H9 (cell line): ENCODE results near the gene FAM53B. TPM values are rescaled to one million over a fixed set of nuclear protein-coding genes. Genes with fewer than 3 reads are reported as not detected.
"Not testable (repeated sequence)": the region's sequence is repeated elsewhere in the genome, so short reads cannot be mapped to it uniquely, and the experiment has no call there.

Experiments used
- DNase-seq: peaks from one replicate; pipeline ENCODE4 v3.0.0-alpha.2; 2017
- H2AFZ ChIP-seq: one replicate; pipeline ENCODE4 v1.6.1; 2013; ENCODE audit warnings: mild to moderate bottlenecking, low read length, control low read depth, moderate library complexity
- H2AK5ac ChIP-seq: 2 replicates; pipeline ENCODE4 v1.6.1; 2013; ENCODE audit warnings: low read length, control low read depth, mixed read lengths; ENCODE audit not compliant: insufficient read length
- H2BK120ac ChIP-seq: one replicate; pipeline ENCODE4 v1.6.1; 2013; ENCODE audit warnings: low read depth, mild to moderate bottlenecking, low read length, control low read depth, inconsistent platforms; ENCODE audit not compliant: poor library complexity, severe bottlenecking
- H2BK12ac ChIP-seq: 2 replicates; pipeline ENCODE4 v1.6.1; 2013; ENCODE audit warnings: low read length, control low read depth, mixed read lengths, low read depth; ENCODE audit not compliant: insufficient read length
- H2BK15ac ChIP-seq: 2 replicates; pipeline ENCODE4 v1.6.1; 2013; ENCODE audit warnings: low read depth, low read length, control low read depth
- H2BK20ac ChIP-seq: one replicate; pipeline ENCODE4 v1.6.1; 2013; ENCODE audit warnings: low read depth, mild to moderate bottlenecking, low read length, control low read depth, inconsistent platforms; ENCODE audit not compliant: poor library complexity, severe bottlenecking
- H2BK5ac ChIP-seq: 2 replicates; pipeline ENCODE4 v1.6.1; 2013; ENCODE audit warnings: low read length, control low read depth, mixed read lengths; ENCODE audit not compliant: insufficient read length
- H3K14ac ChIP-seq: 2 replicates; pipeline ENCODE4 v1.6.1; 2013; ENCODE audit warnings: low read length, control low read depth; ENCODE audit not compliant: insufficient read depth
- H3K18ac ChIP-seq: 2 replicates; pipeline ENCODE4 v1.6.1; 2013; ENCODE audit warnings: low read depth, mild to moderate bottlenecking, mixed read lengths, low read length, control low read depth; ENCODE audit not compliant: insufficient read length
- H3K23ac ChIP-seq: 2 replicates; pipeline ENCODE4 v1.6.1; 2013; ENCODE audit warnings: low read length, control low read depth, mixed read lengths, low read depth; ENCODE audit not compliant: insufficient read length
- H3K23me2 ChIP-seq: 2 replicates; pipeline ENCODE4 v1.6.1; 2013; ENCODE audit warnings: low read depth, mild to moderate bottlenecking, mixed read lengths, low read length, control low read depth; ENCODE audit not compliant: insufficient read length, poor library complexity, severe bottlenecking
- H3K27ac ChIP-seq: 2 replicates; pipeline ENCODE4 v1.5.1; 2013; ENCODE audit warnings: low read length, control low read depth, mixed read lengths, low read depth; ENCODE audit not compliant: insufficient read length
- H3K27me3 ChIP-seq: 2 replicates; pipeline ENCODE4 v1.6.1; 2013; ENCODE audit warnings: low read length, control low read depth, inconsistent platforms; ENCODE audit not compliant: insufficient read depth
- H3K4ac ChIP-seq: 2 replicates; pipeline ENCODE4 v1.6.1; 2013; ENCODE audit warnings: low read depth, mild to moderate bottlenecking, control low read depth, inconsistent platforms, low read length, moderate library complexity
- H3K4me1 ChIP-seq: 2 replicates; pipeline ENCODE4 v1.6.1; 2013; ENCODE audit warnings: low read length, control low read depth, inconsistent platforms; ENCODE audit not compliant: insufficient read depth
- H3K4me2 ChIP-seq: 2 replicates; pipeline ENCODE4 v1.6.1; 2013; ENCODE audit warnings: low read length, control low read depth, mixed read lengths; ENCODE audit not compliant: insufficient read length, insufficient read depth
- H3K56ac ChIP-seq: 2 replicates; pipeline ENCODE4 v1.6.1; 2013; ENCODE audit warnings: low read depth, mild to moderate bottlenecking, mixed read lengths, low read length, control low read depth; ENCODE audit not compliant: insufficient read length
- H3K79me1 ChIP-seq: 2 replicates; pipeline ENCODE4 v1.6.1; 2013; ENCODE audit warnings: low read depth, mild to moderate bottlenecking, moderate library complexity, low read length, control low read depth, inconsistent platforms; ENCODE audit not compliant: insufficient read depth, poor library complexity, severe bottlenecking
- H3K79me2 ChIP-seq: 2 replicates; pipeline ENCODE4 v1.6.1; 2013; ENCODE audit warnings: low read length, control low read depth, inconsistent platforms; ENCODE audit not compliant: insufficient read depth
- H3K9ac ChIP-seq: 2 replicates; pipeline ENCODE4 v1.6.1; 2013; ENCODE audit warnings: low read length, control low read depth, mixed read lengths; ENCODE audit not compliant: insufficient read length; ENCODE audit errors: extremely low read depth
- H3K9me3 ChIP-seq: one replicate; pipeline ENCODE4 v1.6.1; 2013; ENCODE audit warnings: low read depth, low read length, inconsistent platforms; ENCODE audit not compliant: control insufficient read depth
- H3T11ph ChIP-seq: one replicate; pipeline ENCODE4 v1.6.1; 2013; ENCODE audit warnings: mild to moderate bottlenecking, low read length, control low read depth, inconsistent platforms
- H4K20me1 ChIP-seq: one replicate; pipeline ENCODE4 v1.6.1; 2013; ENCODE audit not compliant: control insufficient read depth, insufficient read length, insufficient read depth
- H4K5ac ChIP-seq: 2 replicates; pipeline ENCODE4 v1.6.1; 2013; ENCODE audit warnings: low read depth, mild to moderate bottlenecking, mixed read lengths, low read length, control low read depth; ENCODE audit not compliant: insufficient read length
- H4K8ac ChIP-seq: replicated peaks from 2 replicates; pipeline ENCODE4 v1.6.1; 2013; ENCODE audit warnings: low read length, control low read depth, mixed read lengths, low read depth; ENCODE audit not compliant: insufficient read length
- H4K91ac ChIP-seq: 2 replicates; pipeline ENCODE4 v1.6.1; 2013; ENCODE audit warnings: low read depth, mild to moderate bottlenecking, moderate library complexity, mixed read lengths, low read length, control low read depth; ENCODE audit not compliant: insufficient read length
- H3K27ac Mint-ChIP-seq, 3 experiments: 2 replicates in 2 of 3; 3 replicates in 1 of 3; pipeline ENCODE4 v1.8.0; 2020 to 2021; ENCODE audit warnings: mixed read lengths in 3 of 3, mild to moderate bottlenecking in 1 of 3, moderate library complexity in 1 of 3
- H3K27me3 Mint-ChIP-seq: 2 replicates; pipeline ENCODE4 v1.8.0; 2021; ENCODE audit warnings: low read depth, mild to moderate bottlenecking, moderate library complexity, mixed read lengths
- H3K36me3 Mint-ChIP-seq, 3 experiments: 2 replicates in 2 of 3; 3 replicates in 1 of 3; pipeline ENCODE4 v1.8.0; 2020 to 2021; ENCODE audit warnings: low read depth in 3 of 3, mixed read lengths in 3 of 3; ENCODE audit not compliant: insufficient read depth in 1 of 3
- H3K4me1 Mint-ChIP-seq, 2 experiments: 2 replicates each; pipeline ENCODE4 v1.8.0; 2020; ENCODE audit warnings: mixed read lengths in 2 of 2
- H3K4me3 Mint-ChIP-seq, 2 experiments: 2 replicates in 1 of 2; 3 replicates in 1 of 2; pipeline ENCODE4 v1.8.0; 2020 to 2021; ENCODE audit warnings: mild to moderate bottlenecking in 2 of 2, mixed read lengths in 2 of 2, moderate library complexity in 1 of 2
- H3K9me3 Mint-ChIP-seq, 2 experiments: 2 replicates in 1 of 2; 3 replicates in 1 of 2; pipeline ENCODE4 v1.8.0; 2020; ENCODE audit warnings: mild to moderate bottlenecking in 2 of 2, mixed read lengths in 2 of 2, moderate library complexity in 1 of 2
- CTCF ChIP-seq: fragments of 200-600 bp; sonication (generic); conservative IDR thresholded peaks from 3 replicates; pipeline ENCODE4 v1.8.0; 2021; ENCODE audit warnings: antibody characterized with exemption, mild to moderate bottlenecking
- WGBS: extraction: QIAGEN DNeasy Blood & Tissue Kit; methylation state at CpG from one replicate; pipeline ENCODE4 v1.1.7; 2013; ENCODE audit warnings: missing lambda C conversion rate, low lambda C conversion rate, mixed read lengths; ENCODE audit not compliant: insufficient read length; ENCODE audit errors: extremely low coverage; 5-methylcytosine and 5-hydroxymethylcytosine counted together
- total RNA-seq: library from RNA; stranded (reverse); gene quantifications from 2 replicates; pipeline ENCODE4 v1.2.1, GENCODE V29; 2021

The FAM53B gene
- total RNA-seq, 1 experiment from 2014 or later, result 11.5 TPM

GRCh38 chr10:124588736-124589490 lies 155.3 kb downstream of the FAM53B start:
- Mint-ChIP-seq H3K36me3 (no peaks in the 10 kb centered on the region; a peak in 2 of 7 replicates), H3K27me3 (no peaks in the 10 kb centered on the region; the same call in 1 of the 2 replicates), H3K9me3 (peaks cover 0 to 4% of the 10 kb centered on the region in 2 experiments; a peak in 1 of 5 replicates), H3K4me1 (peaks cover 0 to 8% of the 10 kb centered on the region in 2 experiments; a peak in 1 of 4 replicates), H3K4me3 (no peak overlapping the region), H3K27ac (no peak overlapping the region)
- peak overlapping the region; percentile 85; the same call in 1 of the 2 replicates for H3K14ac ChIP-seq
- no peak overlapping the region for H2AFZ ChIP-seq
- no peak overlapping the region for H3K56ac ChIP-seq
- no peak overlapping the region for H2BK12ac ChIP-seq
- no peak overlapping the region for H3K23ac ChIP-seq
- no peak for TF ChIP-seq CTCF
- no peak overlapping the region for H2BK120ac ChIP-seq
- H3K9ac ChIP-seq, result no peak overlapping the region
- no peak overlapping the region for H2AK5ac ChIP-seq
- no peak overlapping the region for H3K27ac ChIP-seq
- H3K18ac ChIP-seq, result no peak overlapping the region
- no peaks in the 10 kb centered on the region for H3K9me3 ChIP-seq
- no peaks in the 10 kb centered on the region for H3K4me1 ChIP-seq
- no peaks in the 10 kb centered on the region for H3K79me2 ChIP-seq
- no peak for DNase-seq
- no CpG with 5 or more reads among the region's 15 CpGs for WGBS
- no peaks in the 10 kb centered on the region for H3K23me2 ChIP-seq
- no peak overlapping the region for H2BK5ac ChIP-seq
- H3K79me1 ChIP-seq, result no peaks in the 10 kb centered on the region
- no peak overlapping the region for H3K4ac ChIP-seq
- no peaks in the 10 kb centered on the region for H4K20me1 ChIP-seq
- no peak overlapping the region for H3T11ph ChIP-seq
- no peak overlapping the region for H2BK20ac ChIP-seq
- H4K8ac ChIP-seq, result no peak overlapping the region
- H3K27me3 ChIP-seq, result no peaks in the 10 kb centered on the region
- no peak overlapping the region for H2BK15ac ChIP-seq
- no peak overlapping the region for H4K91ac ChIP-seq
- H3K4me2 ChIP-seq, result no peak overlapping the region
- H4K5ac ChIP-seq, result no peak overlapping the region

GRCh38 chr10:124588341-124588735 lies 155.8 kb downstream of the FAM53B start:
- H2AK5ac ChIP-seq, H3K4ac ChIP-seq, H4K91ac ChIP-seq, H3K9ac ChIP-seq, H3K4me1 Mint-ChIP-seq, H3K27ac ChIP-seq, DNase-seq, H2BK20ac ChIP-seq, H4K5ac ChIP-seq, H3K9me3 Mint-ChIP-seq, H3K9me3 ChIP-seq, H2BK12ac ChIP-seq, H3K36me3 Mint-ChIP-seq, H3K23ac ChIP-seq, H3K4me2 ChIP-seq, H3K23me2 ChIP-seq, H4K8ac ChIP-seq, H3K27me3 Mint-ChIP-seq, H4K20me1 ChIP-seq, H3K4me3 Mint-ChIP-seq, H3K79me2 ChIP-seq, H2BK120ac ChIP-seq, H3K4me1 ChIP-seq, H2BK15ac ChIP-seq, H2AFZ ChIP-seq, H3K79me1 ChIP-seq, H3K27me3 ChIP-seq, H2BK5ac ChIP-seq, H3K56ac ChIP-seq, H3T11ph ChIP-seq, H3K18ac ChIP-seq: not testable (repeated sequence)
- no CpG with 5 or more reads among the region's 6 CpGs for WGBS
- H3K27ac Mint-ChIP-seq, result peak overlapping the region in 1 of 3 experiments; percentile 86; a peak in 1 of 7 replicates
- 0 out of 2 replicates have a peak overlapping the region, but pooled peaks have one; percentile 85 for H3K14ac ChIP-seq
